ENCODE results near the gene TMEM219. TPM values are rescaled to one million over a fixed set of nuclear protein-coding genes. Genes with fewer than 3 reads are reported as not detected.
A peak's percentile ranks its signal among the peaks of the same experiment; 100 is the strongest.

The TMEM219 gene
- total and polyA plus RNA-seq, 9 of the 15 experiments (the other 6 are each of a cell fraction or from before 2014, with no cell fraction given): 35.3 to 62.8 (median 55.5) TPM

- TF ChIP-seq, protein P1, sequence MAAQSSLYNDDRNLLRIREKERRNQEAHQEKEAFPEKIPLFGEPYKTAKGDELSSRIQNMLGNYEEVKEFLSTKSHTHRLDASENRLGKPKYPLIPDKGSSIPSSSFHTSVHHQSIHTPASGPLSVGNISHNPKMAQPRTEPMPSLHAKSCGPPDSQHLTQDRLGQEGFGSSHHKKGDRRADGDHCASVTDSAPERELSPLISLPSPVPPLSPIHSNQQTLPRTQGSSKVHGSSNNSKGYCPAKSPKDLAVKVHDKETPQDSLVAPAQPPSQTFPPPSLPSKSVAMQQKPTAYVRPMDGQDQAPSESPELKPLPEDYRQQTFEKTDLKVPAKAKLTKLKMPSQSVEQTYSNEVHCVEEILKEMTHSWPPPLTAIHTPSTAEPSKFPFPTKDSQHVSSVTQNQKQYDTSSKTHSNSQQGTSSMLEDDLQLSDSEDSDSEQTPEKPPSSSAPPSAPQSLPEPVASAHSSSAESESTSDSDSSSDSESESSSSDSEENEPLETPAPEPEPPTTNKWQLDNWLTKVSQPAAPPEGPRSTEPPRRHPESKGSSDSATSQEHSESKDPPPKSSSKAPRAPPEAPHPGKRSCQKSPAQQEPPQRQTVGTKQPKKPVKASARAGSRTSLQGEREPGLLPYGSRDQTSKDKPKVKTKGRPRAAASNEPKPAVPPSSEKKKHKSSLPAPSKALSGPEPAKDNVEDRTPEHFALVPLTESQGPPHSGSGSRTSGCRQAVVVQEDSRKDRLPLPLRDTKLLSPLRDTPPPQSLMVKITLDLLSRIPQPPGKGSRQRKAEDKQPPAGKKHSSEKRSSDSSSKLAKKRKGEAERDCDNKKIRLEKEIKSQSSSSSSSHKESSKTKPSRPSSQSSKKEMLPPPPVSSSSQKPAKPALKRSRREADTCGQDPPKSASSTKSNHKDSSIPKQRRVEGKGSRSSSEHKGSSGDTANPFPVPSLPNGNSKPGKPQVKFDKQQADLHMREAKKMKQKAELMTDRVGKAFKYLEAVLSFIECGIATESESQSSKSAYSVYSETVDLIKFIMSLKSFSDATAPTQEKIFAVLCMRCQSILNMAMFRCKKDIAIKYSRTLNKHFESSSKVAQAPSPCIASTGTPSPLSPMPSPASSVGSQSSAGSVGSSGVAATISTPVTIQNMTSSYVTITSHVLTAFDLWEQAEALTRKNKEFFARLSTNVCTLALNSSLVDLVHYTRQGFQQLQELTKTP (IDR thresholded peaks at IDR 0.05; ENCODE audit: low read depth in 1 of 2, partially characterized antibody in 2 of 2): peak in 1 of 2 experiments; percentile 95
- TF ChIP-seq U2AF1 (optimal IDR thresholded peaks at IDR 0.05; ENCODE audit: low read depth, low read length) (no peak), NR2C2 (CRISPR knock-in tag; IDR thresholded peaks at IDR 0.05) (peak; percentile 80), NR2C2 (tag; IDR thresholded peaks at IDR 0.05) (peak; percentile 94), ZBTB40 (IDR thresholded peaks at IDR 0.05) (peak; percentile 81), ZBTB40 (CRISPR knock-in tag; IDR thresholded peaks at IDR 0.05) (no peak), ARID2 (IDR thresholded peaks at IDR 0.05) (no peak), ARHGAP35 (IDR thresholded peaks at IDR 0.05; ENCODE audit: partially characterized antibody) (no peak)
- TF ChIP-seq, protein P2, sequence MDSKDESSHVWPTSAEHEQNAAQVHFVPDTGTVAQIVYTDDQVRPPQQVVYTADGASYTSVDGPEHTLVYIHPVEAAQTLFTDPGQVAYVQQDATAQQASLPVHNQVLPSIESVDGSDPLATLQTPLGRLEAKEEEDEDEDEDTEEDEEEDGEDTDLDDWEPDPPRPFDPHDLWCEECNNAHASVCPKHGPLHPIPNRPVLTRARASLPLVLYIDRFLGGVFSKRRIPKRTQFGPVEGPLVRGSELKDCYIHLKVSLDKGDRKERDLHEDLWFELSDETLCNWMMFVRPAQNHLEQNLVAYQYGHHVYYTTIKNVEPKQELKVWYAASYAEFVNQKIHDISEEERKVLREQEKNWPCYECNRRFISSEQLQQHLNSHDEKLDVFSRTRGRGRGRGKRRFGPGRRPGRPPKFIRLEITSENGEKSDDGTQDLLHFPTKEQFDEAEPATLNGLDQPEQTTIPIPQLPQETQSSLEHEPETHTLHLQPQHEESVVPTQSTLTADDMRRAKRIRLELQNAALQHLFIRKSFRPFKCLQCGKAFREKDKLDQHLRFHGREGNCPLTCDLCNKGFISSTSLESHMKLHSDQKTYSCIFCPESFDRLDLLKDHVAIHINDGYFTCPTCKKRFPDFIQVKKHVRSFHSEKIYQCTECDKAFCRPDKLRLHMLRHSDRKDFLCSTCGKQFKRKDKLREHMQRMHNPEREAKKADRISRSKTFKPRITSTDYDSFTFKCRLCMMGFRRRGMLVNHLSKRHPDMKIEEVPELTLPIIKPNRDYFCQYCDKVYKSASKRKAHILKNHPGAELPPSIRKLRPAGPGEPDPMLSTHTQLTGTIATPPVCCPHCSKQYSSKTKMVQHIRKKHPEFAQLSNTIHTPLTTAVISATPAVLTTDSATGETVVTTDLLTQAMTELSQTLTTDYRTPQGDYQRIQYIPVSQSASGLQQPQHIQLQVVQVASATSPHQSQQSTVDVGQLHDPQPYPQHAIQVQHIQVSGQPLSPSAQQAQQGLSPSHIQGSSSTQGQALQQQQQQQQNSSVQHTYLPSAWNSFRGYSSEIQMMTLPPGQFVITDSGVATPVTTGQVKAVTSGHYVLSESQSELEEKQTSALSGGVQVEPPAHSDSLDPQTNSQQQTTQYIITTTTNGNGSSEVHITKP (IDR thresholded peaks at IDR 0.05; ENCODE audit: partially characterized antibody): peak; percentile 20
Observed at GRCh38 chr16:29995911-29996765, 34.3 kb downstream of the TMEM219 start, which contains the start of gene INO80E (continued).
